Fibroblast of lung (primary cell): ENCODE measurements around the gene RIPOR1.

Experiments
- CTCF ChIP-seq, 2 donors: IDR thresholded peaks in 1 of 2; conservative IDR thresholded peaks in 1 of 2; 1 replicate in 1 of 2; 2 replicates in 1 of 2; pipeline ENCODE4 v1.5.1; 2011 to 2012; ENCODE audit warnings: low read length in 2 of 2, control low read depth in 1 of 2, inconsistent platforms in 1 of 2, low read depth in 1 of 2, mild to moderate bottlenecking in 1 of 2
- EZH2 ChIP-seq: IDR thresholded peaks from 2 replicates; pipeline ENCODE4 v1.5.1; 2012; ENCODE audit warnings: low read length, control low read depth, mild to moderate bottlenecking; ENCODE audit errors: missing control alignments

GRCh38 chr16:67528870-67529581, 397 bp downstream of the RIPOR1 start:
- TF ChIP-seq CTCF (conservative IDR thresholded peaks at IDR 0.05 in 1 of 2, IDR thresholded peaks at IDR 0.05 in 1 of 2; ENCODE audit: low read depth in 1 of 2, low read length in 2 of 2) (no peak), EZH2 (no peak)
